HG03575 (cell line): Measurements from ENCODE around the gene SCN9A.

Experiments
- ATAC-seq: cut with Tn5 transposase; IDR thresholded peaks from one replicate; pipeline ENCODE4 v1.9.1; 2021; ENCODE audit not compliant: unreplicated experiment, insufficient number of reproducible peaks, low FRiP score; ENCODE audit errors: extremely low read depth

The SCN9A gene

GRCh38 chr2:166154685-166155338, 220.9 kb downstream of the SCN9A start:
- ATAC-seq, result no peak

GRCh38 chr2:166152064-166152463, 223.7 kb downstream of the SCN9A start:
- no peak for ATAC-seq

GRCh38 chr2:166148500-166149400, 227.0 kb downstream of the SCN9A start:
- ATAC-seq, result no peak

- ATAC-seq, result no peak
Observed at GRCh38 chr2:166147883-166148282, 227.9 kb downstream of the SCN9A start.
